Measurements from ENCODE around the gene SLC16A13.

SLC16A13 gene

DNA sequence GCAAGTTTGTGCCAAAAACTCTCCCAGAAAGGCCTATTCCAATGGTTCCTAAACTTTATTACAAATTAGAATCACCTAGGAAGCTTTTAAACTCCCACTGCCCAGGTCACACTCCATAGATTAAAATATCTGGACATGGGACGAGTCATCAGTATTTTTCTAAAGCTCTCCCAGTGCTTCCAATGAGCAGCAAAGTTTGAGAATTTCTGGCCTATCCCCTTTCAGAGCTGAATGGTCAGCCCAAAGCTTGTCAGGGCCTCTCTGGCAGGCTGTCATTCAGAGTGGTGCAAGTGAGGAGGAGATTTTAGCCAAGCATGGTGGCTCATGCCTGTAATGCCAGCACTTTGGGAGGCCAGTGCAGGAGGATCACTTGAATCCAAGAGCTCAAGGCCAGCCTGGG, 10.6 kb upstream of the SLC16A13 start:
- TF ChIP-seq CTCF (IDR thresholded peaks at IDR 0.05; ENCODE audit: borderline replicate concordance, control extremely low read depth, extremely low read depth, insufficient read depth, missing control alignments): no peak
- DNase-seq (ENCODE audit: low spot score): no peak
- in situ Hi-C loops (cut with MboI; ENCODE audit: low sequenced_read_pairs, unreplicated experiment): loop anchor here (25.0 kb wide), 1 partner anchor 262 kb away; the partner anchor contains the start of genes SLC2A4 and YBX2

DNA sequence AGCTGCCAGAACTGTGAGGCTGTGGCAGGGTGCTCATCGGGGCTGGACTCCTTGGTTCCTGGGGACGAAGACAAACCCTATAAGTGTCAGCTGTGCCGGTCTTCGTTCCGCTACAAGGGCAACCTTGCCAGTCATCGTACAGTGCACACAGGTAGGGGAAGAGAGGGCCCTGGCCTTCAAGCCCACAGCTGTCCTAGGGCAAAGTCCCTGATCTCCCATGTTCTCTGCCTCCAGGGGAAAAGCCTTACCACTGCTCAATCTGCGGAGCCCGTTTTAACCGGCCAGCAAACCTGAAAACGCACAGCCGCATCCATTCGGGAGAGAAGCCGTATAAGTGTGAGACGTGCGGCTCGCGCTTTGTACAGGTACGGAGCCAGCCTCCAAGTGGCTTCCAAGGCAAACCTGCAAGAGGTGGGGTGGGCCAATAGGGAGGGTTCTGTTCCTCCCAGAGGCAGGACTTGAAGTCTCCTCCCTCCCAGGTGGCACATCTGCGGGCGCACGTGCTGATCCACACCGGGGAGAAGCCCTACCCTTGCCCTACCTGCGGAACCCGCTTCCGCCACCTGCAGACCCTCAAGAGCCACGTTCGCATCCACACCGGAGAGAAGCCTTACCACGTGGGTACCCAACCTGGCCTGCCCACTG, 9.2 kb upstream of the SLC16A13 start:
- in situ Hi-C loops (cut with MboI; ENCODE audit: low sequenced_read_pairs, unreplicated experiment): loop anchor here (25.0 kb wide), 1 partner anchor 261 kb away; the partner anchor contains the start of genes SLC2A4 and YBX2
- no peak for TF ChIP-seq CTCF (IDR thresholded peaks at IDR 0.05; ENCODE audit: borderline replicate concordance, control extremely low read depth, extremely low read depth, insufficient read depth, missing control alignments)
- no peak for DNase-seq (ENCODE audit: low spot score)

GRCh38 chr17:7027335-7027734, 8.5 kb upstream of the SLC16A13 start:
- in situ Hi-C loops (cut with MboI; ENCODE audit: low sequenced_read_pairs, unreplicated experiment): loop anchor here (25.0 kb wide), 1 partner anchor 260 kb away; the partner anchor contains the start of genes SLC2A4 and YBX2
- no peak for DNase-seq (ENCODE audit: low spot score)
- TF ChIP-seq CTCF (IDR thresholded peaks at IDR 0.05; ENCODE audit: borderline replicate concordance, control extremely low read depth, extremely low read depth, insufficient read depth, missing control alignments): no peak

GRCh38 chr17:7029096-7029495, 6.7 kb upstream of the SLC16A13 start:
- no peak for TF ChIP-seq CTCF (IDR thresholded peaks at IDR 0.05; ENCODE audit: borderline replicate concordance, control extremely low read depth, extremely low read depth, insufficient read depth, missing control alignments)
- in situ Hi-C loops (cut with MboI; ENCODE audit: low sequenced_read_pairs, unreplicated experiment): loop anchor here (25.0 kb wide), 1 partner anchor 258 kb away; the partner anchor contains the start of genes SLC2A4 and YBX2
- DNase-seq (ENCODE audit: low spot score): no peak

DNA sequence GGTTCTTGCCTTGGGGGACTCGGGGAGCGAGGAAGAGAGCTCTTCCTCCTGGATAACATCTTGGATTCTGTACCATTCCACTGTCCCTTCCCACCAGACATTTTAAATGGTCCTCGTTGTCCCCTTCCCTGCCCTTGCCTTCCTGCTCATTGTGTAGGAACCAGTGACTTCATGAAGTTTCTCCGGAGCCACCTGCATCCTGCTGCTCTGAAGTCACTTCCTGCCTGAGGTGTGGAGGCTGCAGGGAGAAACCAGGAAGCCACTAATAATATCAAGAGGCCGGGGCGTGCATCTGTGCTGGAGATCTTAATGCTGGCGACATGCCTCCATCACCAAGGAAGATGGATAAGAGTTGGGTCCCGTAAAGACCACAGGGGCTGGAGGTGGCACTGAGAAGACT, 6.2 kb upstream of the SLC16A13 start:
- no peak for DNase-seq (ENCODE audit: low spot score)
- in situ Hi-C loops (cut with MboI; ENCODE audit: low sequenced_read_pairs, unreplicated experiment): loop anchor here (25.0 kb wide), 1 partner anchor 258 kb away; the partner anchor contains the start of genes SLC2A4 and YBX2
- no peak for TF ChIP-seq CTCF (IDR thresholded peaks at IDR 0.05; ENCODE audit: borderline replicate concordance, control extremely low read depth, extremely low read depth, insufficient read depth, missing control alignments)

DNA sequence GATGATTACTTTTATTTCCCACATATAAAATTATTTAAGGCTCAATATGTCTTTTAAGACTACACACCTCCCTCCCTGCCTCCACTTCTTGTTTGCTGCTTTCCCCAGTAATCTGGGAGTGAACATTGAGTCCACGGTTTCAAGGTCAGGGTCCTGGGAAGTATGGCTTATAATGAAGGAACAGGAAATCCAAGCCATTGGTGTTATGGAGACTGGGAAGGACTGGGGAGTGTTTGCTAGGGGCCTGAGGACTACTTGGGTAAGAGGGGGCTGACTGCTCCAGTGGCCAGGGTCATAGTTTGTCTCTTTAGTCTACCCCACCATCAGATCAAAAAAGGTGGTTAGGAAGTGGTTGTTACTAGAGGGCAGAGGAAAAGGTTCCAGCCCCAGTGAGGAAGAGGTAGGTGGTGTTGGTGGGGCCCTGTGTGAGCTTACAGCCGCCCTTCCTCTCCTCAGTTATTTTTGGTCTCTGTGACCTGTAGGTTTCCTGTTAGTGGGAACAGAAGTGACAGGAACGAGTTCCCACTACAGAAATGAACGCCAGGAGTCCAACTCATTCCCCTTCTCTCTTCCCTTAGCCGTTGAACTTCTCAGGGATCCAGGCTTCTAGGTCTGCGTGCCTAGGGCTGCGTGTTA, 742 bp upstream of the SLC16A13 start:
- in situ Hi-C loops (cut with MboI; ENCODE audit: low sequenced_read_pairs, unreplicated experiment): loop anchor here (25.0 kb wide), 1 partner anchor 252 kb away; the partner anchor contains the start of genes SLC2A4 and YBX2
- TF ChIP-seq CTCF (IDR thresholded peaks at IDR 0.05; ENCODE audit: borderline replicate concordance, control extremely low read depth, extremely low read depth, insufficient read depth, missing control alignments): no peak
- DNase-seq (ENCODE audit: low spot score): no peak

All from GM13976 (cell line).